ENCODE data around the gene RPL19.
"Not testable (repeated sequence)": the region's sequence is repeated elsewhere in the genome, so short reads cannot be mapped to it uniquely, and the experiment has no call there.

The RPL19 gene

GRCh38 chr17:39200070-39200879 lies at the start of gene RPL19:
RPL19 (plus strand) TSS chr17:39200283; CDS start chr17:39200345, 62 bp downstream.
- peak; percentile 60 to 63 for DNase-seq (ENCODE audit: low read depth in 2 of 2)

- no peak for DNase-seq (ENCODE audit: low read depth in 2 of 2)
Observed at GRCh38 chr17:39150795-39151149, 49.3 kb upstream of the RPL19 start.

- DNase-seq (ENCODE audit: low read depth in 2 of 2) = no peak
Observed at GRCh38 chr17:39151150-39151942, 48.7 kb upstream of the RPL19 start, which contains the start of gene PLXDC1. PLXDC1 (minus strand) TSS chr17:39151637; CDS start chr17:39151437, 200 bp downstream.

- DNase-seq (ENCODE audit: low read depth in 2 of 2) = no peak
Observed at GRCh38 chr17:39151943-39152818, 47.9 kb upstream of the RPL19 start.

GRCh38 chr17:39153599-39154051 lies 46.5 kb upstream of the RPL19 start:
- DNase-seq (ENCODE audit: low read depth in 2 of 2) = peak; percentile 77 to 81

- no peak for DNase-seq (ENCODE audit: low read depth in 2 of 2)
Observed at GRCh38 chr17:39155654-39156053, 44.4 kb upstream of the RPL19 start.

GRCh38 chr17:39156491-39156890 lies 43.6 kb upstream of the RPL19 start:
- no peak for DNase-seq (ENCODE audit: low read depth in 2 of 2)

GRCh38 chr17:39158623-39159022 lies 41.5 kb upstream of the RPL19 start:
- DNase-seq (ENCODE audit: low read depth in 2 of 2) = no peak

GRCh38 chr17:39161962-39162361 lies 38.1 kb upstream of the RPL19 start:
- DNase-seq (ENCODE audit: low read depth in 2 of 2) = no peak

GRCh38 chr17:39164675-39165143 lies 35.4 kb upstream of the RPL19 start:
- peak; percentile 66 to 76 for DNase-seq (ENCODE audit: low read depth in 2 of 2)

- no peak for DNase-seq (ENCODE audit: low read depth in 2 of 2)
Observed at GRCh38 chr17:39165178-39165840, 34.8 kb upstream of the RPL19 start.

GRCh38 chr17:39165841-39166349 lies 34.2 kb upstream of the RPL19 start, which contains the start of gene ARL5C:
ARL5C (minus strand) TSS chr17:39166161; CDS start chr17:39165760, 401 bp downstream.
- no peak for DNase-seq (ENCODE audit: low read depth in 2 of 2)

- no peak for DNase-seq (ENCODE audit: low read depth in 2 of 2)
Observed at GRCh38 chr17:39166437-39167335, 33.4 kb upstream of the RPL19 start.

GRCh38 chr17:39167476-39167875 lies 32.6 kb upstream of the RPL19 start:
- DNase-seq (ENCODE audit: low read depth in 2 of 2) = no peak

GRCh38 chr17:39168503-39168902 lies 31.6 kb upstream of the RPL19 start:
- not testable (repeated sequence) for DNase-seq (ENCODE audit: low read depth in 2 of 2)

- DNase-seq (ENCODE audit: low read depth in 2 of 2) = no peak
Observed at GRCh38 chr17:39169101-39169500, 31.0 kb upstream of the RPL19 start.

GRCh38 chr17:39169518-39169917 lies 30.6 kb upstream of the RPL19 start:
- DNase-seq (ENCODE audit: low read depth in 2 of 2) = no peak

GRCh38 chr17:39170109-39170508 lies 30.0 kb upstream of the RPL19 start:
- DNase-seq (ENCODE audit: low read depth in 2 of 2) = no peak

- no peak for DNase-seq (ENCODE audit: low read depth in 2 of 2)
Observed at GRCh38 chr17:39170558-39170957, 29.5 kb upstream of the RPL19 start.

GRCh38 chr17:39171933-39172332 lies 28.1 kb upstream of the RPL19 start:
- no peak for DNase-seq (ENCODE audit: low read depth in 2 of 2)
